NB4 (cell line): Measurements from ENCODE around the gene PTP4A1.

Experiments used
- DNase-seq: peaks from one replicate; pipeline ENCODE4 v3.0.0; 2010; ENCODE audit warnings: low read depth
- H3K4me3 ChIP-seq: one replicate; pipeline ENCODE4 v1.5.1; 2011; ENCODE audit warnings: mild to moderate bottlenecking, low read depth, low read length, moderate library complexity
- CTCF ChIP-seq: IDR thresholded peaks from one replicate; pipeline ENCODE4 v1.5.1; 2012; ENCODE audit warnings: low read depth, low read length
- MAX ChIP-seq: IDR thresholded peaks from 2 replicates; pipeline ENCODE4 v1.6.1; 2011; ENCODE audit warnings: low read depth, low read length
- MYC ChIP-seq: IDR thresholded peaks from 2 replicates; pipeline ENCODE4 v1.6.1; 2011; ENCODE audit warnings: low read depth, low read length
- POLR2A ChIP-seq: IDR thresholded peaks from 2 replicates; pipeline ENCODE4 v1.6.1; 2011; ENCODE audit warnings: mild to moderate bottlenecking; ENCODE audit not compliant: insufficient read length; ENCODE audit errors: extremely low read depth

PTP4A1 gene

GRCh38 chr6:63546236-63546635, 26.0 kb upstream of the PTP4A1 start:
- TF ChIP-seq MYC, result no peak
- no peak for TF ChIP-seq CTCF
- TF ChIP-seq MAX, result no peak
- TF ChIP-seq POLR2A, result no peak
- DNase-seq, result no peak
- H3K4me3 ChIP-seq, result no peak overlapping the region

- no peak overlapping the region for H3K4me3 ChIP-seq
Observed at GRCh38 chr6:63546697-63547096, 25.6 kb upstream of the PTP4A1 start.

GRCh38 chr6:63549076-63549475, 23.2 kb upstream of the PTP4A1 start:
- TF ChIP-seq MYC (no peak), POLR2A (no peak), CTCF (no peak), MAX (no peak)
- no peak for DNase-seq
- H3K4me3 ChIP-seq, result no peak overlapping the region

More at GRCh38 chr6:63546697-63547096, 25.6 kb upstream of the PTP4A1 start:
- no peak for DNase-seq
- TF ChIP-seq POLR2A (no peak), CTCF (no peak), MYC (no peak), MAX (no peak)

GRCh38 chr6:63553208-63553607, 19.1 kb upstream of the PTP4A1 start:
- no peak overlapping the region for H3K4me3 ChIP-seq
- no peak for DNase-seq
- TF ChIP-seq MYC (no peak), POLR2A (no peak), CTCF (no peak), MAX (no peak)

- no peak overlapping the region for H3K4me3 ChIP-seq
- no peak for TF ChIP-seq MAX
- TF ChIP-seq MYC, result no peak
- TF ChIP-seq CTCF, result no peak
- TF ChIP-seq POLR2A, result no peak
- DNase-seq, result no peak
Observed at GRCh38 chr6:63553900-63554299, 18.4 kb upstream of the PTP4A1 start.

- TF ChIP-seq POLR2A, result no peak
- no peak for TF ChIP-seq MAX
- no peak for TF ChIP-seq MYC
- TF ChIP-seq CTCF, result no peak
- no peak for DNase-seq
- H3K4me3 ChIP-seq, result no peak overlapping the region
Observed at GRCh38 chr6:63554782-63555181, 17.5 kb upstream of the PTP4A1 start.
